GM18526 (cell line): ENCODE data around the gene ANGPTL4.

Experiments
- POLR2A ChIP-seq: IDR thresholded peaks from 3 replicates; pipeline ENCODE4 v1.6.1; 2011; ENCODE audit not compliant: insufficient read length; ENCODE audit errors: extremely low read depth

Gene ANGPTL4

GRCh38 chr19:8332976-8333766, 30.8 kb upstream of the ANGPTL4 start:
- no peak for TF ChIP-seq POLR2A

DNA sequence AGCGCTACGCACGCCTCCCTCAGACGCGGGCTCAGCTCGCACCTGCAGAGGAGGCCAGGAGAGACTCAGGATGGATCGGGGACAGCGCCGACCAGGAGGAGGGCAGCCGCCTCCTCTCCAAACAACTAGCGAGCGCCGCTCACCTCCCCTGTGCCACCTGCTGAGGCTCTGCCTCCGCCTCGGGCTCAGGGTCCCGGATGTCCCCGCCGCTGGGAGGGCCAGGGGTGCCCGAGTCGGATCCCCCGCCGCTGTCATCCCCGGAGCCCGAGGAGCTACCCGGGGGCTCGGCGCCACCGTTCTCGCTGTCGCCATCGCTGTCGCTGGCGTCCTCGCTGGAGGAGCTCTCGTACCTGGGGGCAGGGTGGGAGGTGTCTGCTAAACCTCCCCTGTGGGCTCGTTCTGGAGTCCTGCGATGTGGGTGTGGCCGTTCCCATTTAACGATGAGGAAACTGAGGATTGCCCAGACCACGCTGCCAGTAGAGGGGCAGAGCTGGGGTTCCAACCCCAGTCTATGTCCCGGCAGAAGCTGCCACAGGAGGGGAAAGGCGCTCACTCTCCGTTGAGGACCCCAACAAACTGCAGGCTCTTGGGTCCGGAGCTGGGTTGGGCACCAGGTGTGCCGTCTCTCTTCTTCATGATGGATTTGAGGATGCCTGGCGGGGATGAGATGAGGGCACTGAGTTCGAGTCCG, 30.0 kb upstream of the ANGPTL4 start:
- TF ChIP-seq POLR2A, result no peak

DNA sequence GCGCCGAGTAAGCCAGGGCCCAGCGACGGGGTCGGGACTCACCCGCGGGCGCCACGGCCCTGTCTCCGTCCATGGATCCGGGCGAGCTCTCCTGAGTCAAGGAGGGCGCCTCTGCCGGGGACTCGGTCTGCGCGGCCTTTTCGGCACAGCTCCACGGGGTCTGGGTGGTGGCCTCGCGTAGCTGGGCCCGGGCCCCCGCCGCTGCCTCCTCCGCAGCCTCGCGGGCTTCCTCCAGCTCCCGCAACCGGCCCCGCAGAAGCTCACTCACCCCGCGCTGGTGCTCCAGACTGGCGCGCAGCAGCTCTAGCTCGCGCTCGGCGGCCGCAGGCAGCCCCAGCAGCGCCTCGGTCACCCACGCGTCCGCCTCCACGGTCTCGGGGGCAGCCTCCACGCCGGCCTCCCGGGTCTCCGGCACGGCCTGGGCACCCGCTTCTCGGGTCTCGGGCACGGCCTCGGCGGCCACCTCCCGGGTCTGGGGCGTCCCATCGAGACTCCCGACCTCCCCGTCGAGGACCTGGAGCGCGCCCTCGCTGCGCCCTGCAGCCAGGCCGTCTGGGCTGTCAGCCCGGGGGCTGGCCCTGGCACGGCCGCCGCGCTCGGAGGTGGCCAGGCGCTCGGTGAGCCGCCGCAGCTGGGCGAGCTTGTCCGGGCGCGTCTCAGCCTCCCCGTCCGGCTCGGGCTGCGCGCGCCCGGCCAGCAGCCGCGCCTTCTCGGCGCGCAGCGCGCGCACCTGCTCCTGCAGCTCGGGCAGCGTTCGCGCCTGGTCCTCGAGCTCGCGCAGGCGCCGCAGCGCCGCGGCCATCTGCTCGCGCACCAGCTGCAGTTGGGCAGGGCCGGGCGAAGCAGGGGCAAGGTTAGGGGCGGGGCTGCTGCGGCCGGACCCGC, 29.3 kb upstream of the ANGPTL4 start:
- no peak for TF ChIP-seq POLR2A

DNA sequence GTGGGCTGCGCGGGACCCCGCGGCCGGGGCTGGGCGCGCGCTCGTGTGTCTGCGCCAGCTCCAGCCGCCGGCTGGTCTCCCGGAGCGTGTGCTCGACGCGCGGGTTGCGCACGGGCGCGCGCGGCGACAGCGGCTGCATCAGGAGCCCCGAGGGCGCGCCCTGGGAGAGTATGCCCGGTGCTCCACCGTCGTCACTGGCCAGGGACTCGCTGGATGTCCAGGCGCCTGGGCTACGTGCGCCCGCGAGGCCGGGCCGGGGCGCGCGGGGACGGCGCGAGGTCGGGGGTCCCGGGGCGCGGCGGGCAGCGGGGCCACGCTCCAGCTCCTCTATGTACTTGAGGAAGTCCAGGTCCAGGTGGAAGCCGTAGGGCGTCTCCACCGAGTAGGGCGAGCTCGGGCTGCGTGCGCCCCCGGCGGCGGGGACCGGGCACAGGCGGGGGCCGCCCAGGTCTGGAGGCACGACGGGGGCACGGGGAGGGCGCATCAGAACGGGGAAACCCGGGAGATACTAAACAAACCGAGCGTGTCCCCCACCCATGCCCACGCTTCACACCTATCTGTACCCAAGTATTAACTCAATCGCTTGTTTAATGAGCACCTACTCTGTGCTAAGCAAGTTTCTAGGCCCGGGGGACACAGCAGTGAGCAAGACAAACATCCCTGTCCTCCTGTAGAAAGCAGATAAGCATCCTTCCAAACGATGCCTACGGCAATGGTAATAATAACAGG, 28.4 kb upstream of the ANGPTL4 start:
- TF ChIP-seq POLR2A, result no peak

DNA sequence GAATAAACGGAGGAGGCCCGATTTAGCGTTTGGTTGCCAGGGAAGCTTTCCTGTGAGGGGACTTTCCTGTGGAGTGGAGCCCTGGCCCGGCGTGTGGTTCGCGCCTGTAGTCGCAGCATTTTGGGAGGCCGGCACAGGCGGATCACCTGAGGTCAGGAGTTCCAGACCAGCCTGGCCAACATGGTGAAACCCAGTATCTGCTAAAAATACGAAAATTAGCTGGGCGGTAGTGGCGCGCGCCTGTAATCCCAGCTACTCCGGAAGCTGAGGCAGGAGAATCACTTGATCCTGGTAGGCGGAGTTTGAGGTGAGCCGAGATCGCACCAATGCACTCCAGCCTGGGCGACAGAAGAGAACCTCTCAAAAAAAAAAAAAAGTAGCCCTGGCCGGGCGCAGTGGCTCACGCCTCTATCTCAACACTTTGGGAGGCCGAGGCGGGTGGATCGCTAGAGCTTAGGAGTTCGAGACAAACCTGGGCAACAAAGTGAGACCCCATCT, 27.8 kb upstream of the ANGPTL4 start:
- TF ChIP-seq POLR2A, result no peak

- no peak for TF ChIP-seq POLR2A
Observed at GRCh38 chr19:8336660-8337059, 27.3 kb upstream of the ANGPTL4 start.

DNA sequence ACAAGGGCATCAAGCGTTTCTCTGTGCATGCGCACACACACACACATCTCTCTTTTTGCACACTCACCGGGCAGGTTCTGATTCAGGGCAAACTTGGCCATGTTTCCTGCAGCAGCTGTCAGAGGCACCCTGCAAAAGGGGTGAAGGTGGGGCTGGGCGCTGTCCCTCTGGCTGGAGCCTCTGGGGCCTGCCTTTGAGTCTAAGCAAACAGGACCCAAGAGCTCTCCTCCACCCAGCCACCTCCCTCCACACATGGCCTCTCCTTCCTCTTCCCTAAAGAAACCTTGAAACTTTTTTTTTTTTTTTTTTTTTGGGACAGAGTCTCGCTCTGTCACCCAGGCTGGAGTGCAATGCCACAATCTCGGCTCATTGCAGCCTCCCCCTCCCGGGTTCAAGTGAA, 26.2 kb upstream of the ANGPTL4 start:
- no peak for TF ChIP-seq POLR2A

- no peak for TF ChIP-seq POLR2A
Observed at GRCh38 chr19:8338835-8339234, 25.1 kb upstream of the ANGPTL4 start.

GRCh38 chr19:8340341-8341096, 23.4 kb upstream of the ANGPTL4 start:
- TF ChIP-seq POLR2A, result no peak

- no peak for TF ChIP-seq POLR2A
Observed at GRCh38 chr19:8342316-8342683, 21.7 kb upstream of the ANGPTL4 start.

GRCh38 chr19:8342684-8343482, 21.1 kb upstream of the ANGPTL4 start, which contains the start of gene KANK3:
Gene KANK3 (minus strand): TSS chr19:8343262. CDS start chr19:8337828, 5,434 bp downstream.
- no peak for TF ChIP-seq POLR2A

DNA sequence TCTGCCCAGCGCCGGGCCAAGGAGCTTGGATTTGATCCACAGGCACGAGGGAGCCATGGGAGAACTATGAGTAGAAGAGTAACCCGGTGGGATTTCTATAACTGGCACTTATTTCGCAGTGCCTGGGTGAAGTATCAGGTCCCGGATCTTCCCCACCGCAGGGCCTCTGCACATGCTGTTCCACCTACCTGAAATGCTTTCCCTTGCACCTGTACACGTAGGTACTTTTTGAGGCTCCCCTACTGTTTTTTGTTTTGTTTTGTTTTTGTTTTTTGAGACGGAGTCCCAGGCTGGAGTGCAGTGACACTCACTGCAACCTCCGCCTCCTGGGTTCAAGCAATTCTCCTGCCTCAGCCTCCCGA, 20.5 kb upstream of the ANGPTL4 start:
- no peak for TF ChIP-seq POLR2A

DNA sequence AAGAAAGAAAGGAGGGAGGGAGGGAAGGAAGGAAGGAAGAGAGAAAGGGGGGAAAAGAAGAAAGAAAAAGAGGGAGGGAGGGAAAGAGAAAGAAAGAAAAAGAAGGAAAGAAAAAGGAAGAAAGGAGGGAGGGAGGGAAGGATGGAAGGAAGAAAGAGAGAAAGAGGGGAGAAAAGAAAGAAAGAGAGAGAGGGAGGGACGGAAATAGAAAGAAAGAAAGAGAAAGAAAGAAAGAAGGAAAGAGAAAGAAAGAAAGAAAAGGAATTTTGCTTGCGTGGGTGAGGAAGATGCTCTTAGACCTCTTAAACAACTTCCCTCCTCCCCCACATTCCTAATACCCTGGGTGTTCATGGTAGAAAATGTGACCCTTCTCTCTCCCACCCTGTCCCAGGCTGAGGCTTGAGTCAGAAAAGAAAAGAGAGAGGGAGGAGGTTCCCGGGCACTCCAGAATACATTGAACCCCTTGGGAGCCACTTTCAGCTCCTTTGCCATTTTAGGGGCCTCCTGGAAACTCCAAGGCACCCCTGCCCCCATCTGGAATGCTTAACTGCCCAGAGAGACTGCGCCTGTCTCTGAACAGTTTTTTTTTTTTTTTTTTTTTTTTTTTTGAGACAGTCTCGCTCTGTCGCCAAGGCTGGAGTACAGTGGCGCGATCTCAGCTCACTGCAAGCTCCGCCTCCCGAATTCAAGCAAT, 11.7 kb upstream of the ANGPTL4 start:
- TF ChIP-seq POLR2A, result no peak
